ENCODE measurements around the gene SCG3.

SCG3 gene

GRCh38 chr15:51714162-51714561, 32.9 kb downstream of the SCG3 start:
- no peak for TF ChIP-seq CTCF (conservative IDR thresholded peaks at IDR 0.05; ENCODE audit: control insufficient read depth, insufficient read depth, low read depth, low read length)
- DNase-seq (ENCODE audit: low read depth), result no peak
- H3K4me3 ChIP-seq (ENCODE audit: control insufficient read depth, low read depth, low read length), result no peak overlapping the region

GRCh38 chr15:51714911-51715310, 33.6 kb downstream of the SCG3 start:
- H3K4me3 ChIP-seq (ENCODE audit: control insufficient read depth, low read depth, low read length), result no peak overlapping the region
- peak; percentile 69 for DNase-seq (ENCODE audit: low read depth)
- no peak for TF ChIP-seq CTCF (conservative IDR thresholded peaks at IDR 0.05; ENCODE audit: control insufficient read depth, insufficient read depth, low read depth, low read length)

- no peak for DNase-seq (ENCODE audit: low read depth)
- no peak overlapping the region for H3K4me3 ChIP-seq (ENCODE audit: control insufficient read depth, low read depth, low read length)
- no peak for TF ChIP-seq CTCF (conservative IDR thresholded peaks at IDR 0.05; ENCODE audit: control insufficient read depth, insufficient read depth, low read depth, low read length)
Measured at GRCh38 chr15:51718219-51718618, 36.9 kb downstream of the SCG3 start.

- DNase-seq (ENCODE audit: low read depth), result no peak
- no peak overlapping the region for H3K4me3 ChIP-seq (ENCODE audit: control insufficient read depth, low read depth, low read length)
- no peak for TF ChIP-seq CTCF (conservative IDR thresholded peaks at IDR 0.05; ENCODE audit: control insufficient read depth, insufficient read depth, low read depth, low read length)
Measured at GRCh38 chr15:51718746-51719145, 37.4 kb downstream of the SCG3 start.

- no peak for DNase-seq (ENCODE audit: low read depth)
- TF ChIP-seq CTCF (conservative IDR thresholded peaks at IDR 0.05; ENCODE audit: control insufficient read depth, insufficient read depth, low read depth, low read length), result no peak
- H3K4me3 ChIP-seq (ENCODE audit: control insufficient read depth, low read depth, low read length), result no peak overlapping the region
Measured at GRCh38 chr15:51720201-51720995, 39.1 kb downstream of the SCG3 start.

GRCh38 chr15:51721199-51721960, 40.1 kb downstream of the SCG3 start:
- no peak for TF ChIP-seq CTCF (conservative IDR thresholded peaks at IDR 0.05; ENCODE audit: control insufficient read depth, insufficient read depth, low read depth, low read length)
- peak; percentile 36 for DNase-seq (ENCODE audit: low read depth)

More at GRCh38 chr15:51721199-51721960, 40.1 kb downstream of the SCG3 start:
- H3K4me3 ChIP-seq (ENCODE audit: control insufficient read depth, low read depth, low read length), result no peak overlapping the region

Data from fibroblast of mammary gland (primary cell).